GM19025 (cell line): ENCODE results near the gene ZNF619.
A peak's percentile ranks its signal among the peaks of the same experiment; 100 is the strongest.
"Not testable (repeated sequence)": the region's sequence is repeated elsewhere in the genome, so short reads cannot be mapped to it uniquely, and the experiment has no call there.

Experiments used
- ATAC-seq: cut with Tn5 transposase; IDR thresholded peaks from one replicate; pipeline ENCODE4 v1.9.1; 2021; ENCODE audit warnings: mild to moderate bottlenecking, low read depth, moderate library complexity; ENCODE audit not compliant: unreplicated experiment

ZNF619 gene

GRCh38 chr3:40476478-40477470 lies at the start of gene ZNF619:
Gene ZNF619 (plus strand): TSS chr3:40477122. CDS start chr3:40477980, 858 bp downstream.
- ATAC-seq = peak; percentile 74

DNA sequence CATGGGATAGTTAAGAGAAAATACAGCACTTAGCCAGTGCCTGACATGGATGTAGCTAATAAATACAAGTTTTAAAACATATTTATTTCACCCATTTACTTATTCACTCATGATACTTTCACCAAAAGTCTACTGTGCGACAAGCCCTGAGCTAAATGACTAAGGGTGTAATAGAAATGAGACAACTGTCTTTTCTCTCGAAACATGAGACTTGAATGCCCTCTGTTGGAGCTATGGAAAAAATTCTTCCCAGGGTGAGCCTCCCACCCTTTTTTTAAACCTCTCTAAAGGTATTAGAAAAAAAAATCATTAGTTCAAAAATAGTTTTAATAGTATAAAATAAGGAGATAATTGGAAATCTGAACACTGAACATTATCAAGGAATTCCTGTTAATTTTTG lies 44.1 kb upstream of the ZNF619 start:
- ATAC-seq = no peak

DNA sequence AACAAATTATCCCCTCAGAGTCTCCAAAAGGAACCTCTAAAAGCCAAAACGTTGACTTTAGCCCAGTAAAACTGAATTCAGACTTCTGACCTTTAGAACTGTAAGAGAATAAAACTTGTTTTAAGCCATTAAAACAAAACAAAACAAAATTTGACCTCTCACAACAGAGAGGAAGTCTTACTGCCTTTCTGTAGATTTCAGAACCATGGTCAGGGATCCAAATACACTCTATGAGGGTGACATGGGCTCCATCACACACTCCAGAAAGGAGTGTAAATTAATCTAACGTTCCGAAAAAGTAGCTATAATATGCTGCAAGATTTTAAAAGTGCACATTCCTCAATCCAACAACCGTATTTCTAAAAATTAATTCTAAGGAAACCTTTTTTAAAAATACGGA lies 39.0 kb upstream of the ZNF619 start:
- no peak for ATAC-seq

DNA sequence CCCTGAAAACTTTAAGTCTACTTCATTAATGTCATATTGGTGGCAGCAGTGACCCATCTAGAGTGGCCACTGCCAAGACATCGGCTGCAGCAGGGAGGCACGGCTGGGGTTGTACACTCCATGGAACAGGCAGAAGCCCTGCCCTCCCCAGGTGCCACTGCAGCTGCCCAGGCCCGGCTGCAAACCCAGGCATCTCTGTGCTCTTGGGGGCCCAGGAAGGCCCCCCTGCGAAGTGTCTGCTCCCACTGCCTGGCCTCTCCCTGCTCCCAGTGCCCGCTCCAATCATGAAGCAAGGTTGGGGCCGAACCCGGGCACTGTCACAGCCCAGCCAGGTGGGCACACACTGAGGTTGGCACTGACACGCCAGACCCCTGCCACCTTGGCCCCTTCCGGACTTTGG lies 31.9 kb upstream of the ZNF619 start:
- ATAC-seq = no peak

GRCh38 chr3:40445880-40446279 lies 31.0 kb upstream of the ZNF619 start:
- no peak for ATAC-seq

- no peak for ATAC-seq
Observed at GRCh38 chr3:40450438-40450837, 26.5 kb upstream of the ZNF619 start.

DNA sequence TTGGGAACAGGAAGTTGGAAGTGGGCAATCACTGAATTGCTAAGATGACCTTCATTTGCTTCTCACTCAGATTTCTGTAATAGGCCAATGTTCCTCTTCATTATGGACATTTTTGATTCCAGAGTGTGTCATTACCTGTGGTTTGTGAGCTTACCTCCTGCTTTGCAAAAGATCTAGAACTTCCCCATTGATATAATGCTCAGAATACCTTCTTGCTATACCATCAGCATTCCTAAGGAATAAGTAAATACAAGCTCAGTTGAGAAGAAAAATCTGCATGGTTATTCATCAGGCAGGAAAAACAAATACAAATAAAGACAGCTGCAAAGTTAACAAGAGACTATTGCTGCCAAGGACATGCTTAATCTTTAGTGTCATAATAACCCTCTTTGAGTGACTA lies 25.4 kb upstream of the ZNF619 start:
- no peak for ATAC-seq

GRCh38 chr3:40452057-40452456 lies 24.9 kb upstream of the ZNF619 start:
- no peak for ATAC-seq

DNA sequence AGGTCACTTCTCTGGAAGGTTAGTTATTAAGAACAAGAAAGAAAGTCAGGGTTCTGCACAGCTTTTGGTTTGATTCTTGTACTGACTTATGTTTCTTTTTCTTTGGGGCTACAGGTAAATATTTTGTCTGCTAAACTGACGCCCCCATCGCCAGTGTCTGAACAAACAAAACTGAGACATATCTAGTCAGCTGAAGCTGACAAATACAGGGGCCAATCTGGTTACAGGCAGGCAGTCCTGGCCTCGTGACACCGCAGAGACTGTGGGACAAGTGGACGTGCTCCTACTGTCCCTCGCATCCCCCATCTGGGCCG lies 24.4 kb upstream of the ZNF619 start:
- no peak for ATAC-seq

DNA sequence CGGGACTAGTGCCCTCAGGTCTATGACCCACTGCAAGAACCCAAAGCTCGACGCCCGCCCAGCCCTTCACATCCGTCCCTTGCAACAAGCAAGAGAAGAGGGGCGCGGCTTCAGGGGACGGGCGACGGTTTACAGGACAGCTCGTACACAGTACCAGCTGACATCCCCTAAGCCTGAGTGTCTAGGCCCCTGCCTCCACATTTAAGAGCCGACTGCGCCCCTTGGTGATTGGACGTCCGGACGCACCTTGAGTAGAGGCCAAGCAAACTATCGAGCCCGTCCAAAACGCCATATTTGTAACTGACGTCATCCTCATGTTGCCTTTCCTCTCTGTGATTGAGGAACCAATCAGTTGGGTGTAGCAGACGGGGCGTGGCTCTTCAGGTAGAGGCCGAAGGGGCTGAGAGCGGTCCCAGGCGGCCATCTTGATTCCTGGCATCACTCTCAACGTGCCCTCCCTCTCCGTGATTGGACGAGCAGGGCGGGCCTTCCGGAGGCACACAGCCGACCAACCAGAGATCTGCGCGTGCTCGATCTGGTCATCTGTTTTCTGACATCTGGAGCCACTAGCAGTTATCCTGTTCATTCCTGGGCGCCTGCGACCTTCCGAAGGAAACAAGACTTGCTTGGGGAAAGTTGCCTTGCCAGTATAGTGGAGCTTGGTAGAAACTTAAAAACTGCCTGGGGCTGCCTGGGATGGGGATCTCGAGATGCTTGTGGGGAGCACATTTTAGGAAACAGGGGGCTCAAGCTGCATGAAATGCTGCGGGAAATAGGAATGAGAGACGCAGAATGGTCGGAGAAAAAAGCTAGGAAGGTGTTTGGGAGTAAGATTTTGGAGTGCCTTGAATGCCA lies 23.8 kb upstream of the ZNF619 start:
- ATAC-seq = peak; percentile 91

- ATAC-seq = no peak
Observed at GRCh38 chr3:40453933-40454332, 23.0 kb upstream of the ZNF619 start.

DNA sequence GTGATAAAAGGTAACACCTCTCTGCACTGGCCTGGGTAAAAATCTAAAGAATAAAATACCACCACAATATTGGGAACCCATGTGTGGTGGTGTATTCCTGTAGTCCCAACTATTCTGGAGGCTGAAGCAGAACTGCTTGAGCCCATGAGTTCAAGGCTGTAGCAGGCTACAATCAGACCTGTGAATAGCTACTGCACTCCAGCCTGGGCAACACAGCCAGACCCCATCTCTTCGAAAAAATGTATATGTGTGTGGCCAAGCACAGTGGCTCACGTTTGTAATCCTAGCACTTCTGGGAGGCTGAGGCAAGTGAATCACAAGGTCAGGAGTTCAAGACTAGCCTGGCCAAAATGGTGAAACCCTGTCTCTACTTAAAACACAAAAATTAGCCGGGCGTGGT lies 21.6 kb upstream of the ZNF619 start:
- no peak for ATAC-seq

GRCh38 chr3:40456279-40456939 lies 20.5 kb upstream of the ZNF619 start:
- no peak for ATAC-seq

DNA sequence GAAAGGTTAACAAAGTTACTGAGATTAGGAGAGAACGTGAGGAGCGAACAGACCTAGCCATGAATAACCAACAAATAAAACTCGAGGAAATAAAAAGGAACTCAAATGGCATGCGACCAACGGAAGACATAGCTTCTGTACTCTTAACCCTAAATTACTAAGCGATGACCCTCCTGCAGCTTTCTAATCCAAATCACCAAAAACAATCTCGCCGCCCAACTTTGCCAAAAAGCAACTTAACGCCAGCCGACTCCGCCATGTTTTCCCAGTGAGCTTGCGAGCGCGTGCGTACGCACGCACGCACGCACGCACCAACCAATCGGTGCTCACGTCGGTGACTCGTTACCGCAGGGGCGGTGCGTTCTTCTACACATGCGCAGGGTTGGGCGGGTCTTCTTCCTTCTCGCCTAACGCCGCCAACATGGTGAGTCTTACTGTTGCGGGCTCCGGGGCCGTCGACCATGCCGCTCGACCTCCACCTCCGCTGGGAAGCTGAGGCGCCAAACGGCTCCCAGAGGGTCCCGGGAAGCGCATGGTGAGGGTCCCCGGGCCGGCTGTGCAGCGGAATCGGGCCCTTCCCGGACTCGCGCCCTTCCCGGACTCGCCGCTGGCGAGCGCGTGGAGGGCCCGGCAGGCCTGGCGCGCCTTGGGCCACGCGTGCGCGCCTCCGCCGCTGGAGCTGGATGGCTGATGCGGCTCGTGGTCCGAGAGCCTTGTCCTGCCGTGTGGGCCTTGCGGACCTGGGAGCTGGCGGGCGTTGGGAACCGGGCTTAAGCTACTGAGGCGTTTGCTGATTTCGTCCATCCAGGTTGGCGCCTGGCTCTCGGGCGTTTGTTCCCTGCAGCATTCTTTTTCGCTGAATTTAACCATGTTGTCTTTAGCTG lies 19.7 kb upstream of the ZNF619 start, which contains the start of gene RPL14:
TSS of gene RPL14 (plus strand) at position 400 of the 884 bp plus-strand sequence. CDS start at position 533, 133 bp downstream.
- ATAC-seq = peak; percentile 62

DNA sequence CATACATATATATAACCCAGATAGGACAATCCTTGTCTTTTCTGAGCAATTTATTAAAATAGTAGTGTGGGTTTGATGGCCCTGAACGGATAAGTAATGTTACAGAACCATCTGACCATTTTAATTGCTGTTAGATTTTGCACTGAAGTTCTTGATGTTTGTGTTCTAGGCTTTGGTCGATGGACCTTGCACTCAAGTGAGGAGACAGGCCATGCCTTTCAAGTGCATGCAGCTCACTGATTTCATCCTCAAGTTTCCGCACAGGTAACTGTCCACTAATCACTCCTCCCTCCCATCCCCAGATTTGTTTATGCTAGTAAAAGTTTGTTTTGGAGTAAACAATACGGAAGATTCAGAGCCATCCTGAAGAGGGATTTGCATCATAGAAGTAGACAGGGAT lies 18.4 kb upstream of the ZNF619 start:
- ATAC-seq = no peak

DNA sequence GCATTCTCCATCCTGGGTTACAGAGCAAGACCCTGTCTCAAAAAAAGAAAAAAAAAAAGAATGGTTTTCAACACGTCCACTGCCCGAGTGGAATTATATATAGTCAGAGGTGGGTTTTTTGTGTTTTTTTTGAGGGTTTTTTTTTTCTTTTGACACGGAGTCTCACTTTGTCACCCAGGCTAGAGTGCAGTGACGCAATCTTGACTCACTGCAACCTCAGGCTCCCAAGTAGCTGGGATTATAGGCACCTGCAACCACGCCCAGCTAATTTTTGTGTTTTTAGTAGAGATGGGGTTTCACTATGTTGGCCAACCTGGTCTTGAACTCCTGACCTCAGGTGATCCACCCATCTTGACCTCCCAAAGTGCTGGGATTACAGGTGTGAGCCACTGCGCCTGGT lies 16.4 kb upstream of the ZNF619 start:
- not testable (repeated sequence) for ATAC-seq

DNA sequence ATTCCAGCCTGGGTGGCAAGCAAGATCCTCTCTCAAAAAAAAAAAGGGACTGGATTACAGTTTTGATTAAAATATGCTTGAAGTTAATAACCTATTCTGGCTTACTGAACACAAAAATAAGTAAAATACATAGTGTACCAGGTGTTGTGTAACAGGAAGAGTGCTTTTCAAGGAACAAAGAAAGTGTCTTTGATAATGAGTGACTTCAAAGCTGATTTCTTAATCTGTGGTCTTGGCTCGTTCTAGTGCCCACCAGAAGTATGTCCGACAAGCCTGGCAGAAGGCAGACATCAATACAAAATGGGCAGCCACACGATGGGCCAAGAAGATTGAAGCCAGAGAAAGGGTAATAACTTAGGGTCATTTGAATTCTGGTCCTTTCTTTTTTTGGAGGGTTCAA lies 15.8 kb upstream of the ZNF619 start:
- ATAC-seq = no peak

DNA sequence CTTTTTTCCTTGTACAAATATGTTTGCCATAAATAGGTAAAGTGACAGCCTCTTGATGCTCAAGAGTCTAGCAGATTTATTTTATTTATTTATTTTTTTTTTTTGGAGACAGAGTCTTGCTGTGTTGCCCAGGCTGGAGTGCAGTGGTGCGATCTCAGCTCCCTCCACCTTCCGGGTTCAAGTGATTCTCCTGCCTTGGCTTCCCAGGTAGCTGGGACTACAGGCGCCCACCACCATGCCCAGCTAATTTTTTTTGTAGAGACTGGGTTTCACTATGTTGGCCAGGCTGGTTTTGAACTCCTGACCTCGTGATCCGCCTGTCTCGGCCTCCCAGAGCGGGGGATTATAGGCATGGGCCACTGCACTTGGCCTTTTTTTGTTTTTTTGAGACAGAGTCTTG lies 14.1 kb upstream of the ZNF619 start:
- not testable (repeated sequence) for ATAC-seq

DNA sequence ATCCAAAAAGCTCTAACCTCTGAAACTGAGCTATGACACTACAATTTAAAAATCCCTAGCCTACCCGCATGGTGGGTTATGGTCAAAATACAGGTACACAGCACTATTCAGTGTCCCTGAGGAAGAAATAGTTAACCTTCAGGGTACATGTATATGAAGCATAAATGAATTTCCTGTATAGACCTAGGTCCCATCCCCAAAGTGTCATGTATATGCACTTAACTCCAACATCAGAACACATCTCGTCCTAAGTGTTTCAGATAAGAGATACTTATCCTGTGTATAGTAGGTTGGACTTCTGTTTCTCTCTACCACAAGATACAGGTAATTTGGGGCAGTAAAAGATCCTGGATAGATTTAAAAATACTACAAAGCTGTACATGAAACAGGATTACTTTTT lies 13.3 kb upstream of the ZNF619 start:
- ATAC-seq = no peak
